Activated naive CD8-positive, alpha-beta T cell treated with anti-CD3 and anti-CD28 coated beads for 36 hours (primary cell): ENCODE results near the gene TMEM182. TPM values are rescaled to one million over a fixed set of nuclear protein-coding genes. Genes with fewer than 3 reads are reported as not detected.

Experiments
- DNase-seq: peaks from one replicate; pipeline ENCODE4 v3.0.0; 2021
- H3K27ac Mint-ChIP-seq: one replicate; pipeline ENCODE4 v1.8.0; 2022; ENCODE audit warnings: mild to moderate bottlenecking, moderate library complexity, mixed read lengths
- H3K27me3 Mint-ChIP-seq: one replicate; pipeline ENCODE4 v1.8.0; 2022; ENCODE audit warnings: mild to moderate bottlenecking, mixed read lengths
- H3K36me3 Mint-ChIP-seq: one replicate; pipeline ENCODE4 v1.8.0; 2021; ENCODE audit warnings: mild to moderate bottlenecking, mixed read lengths
- H3K4me1 Mint-ChIP-seq: one replicate; pipeline ENCODE4 v1.8.0; 2021; ENCODE audit warnings: mixed read lengths
- H3K4me3 Mint-ChIP-seq: one replicate; pipeline ENCODE4 v1.8.0; 2022; ENCODE audit warnings: mild to moderate bottlenecking, moderate library complexity, mixed read lengths
- H3K9me3 Mint-ChIP-seq: one replicate; pipeline ENCODE4 v1.8.0; 2022; ENCODE audit warnings: mixed read lengths
- total RNA-seq, 2 experiments: library from RNA; stranded (reverse); gene quantifications; one replicate each; pipeline ENCODE4 v1.2.3, GENCODE V29; 2021

TMEM182 gene
- total RNA-seq, 2 experiments from 2014 or later, result 4.4 to 4.5 TPM

DNA sequence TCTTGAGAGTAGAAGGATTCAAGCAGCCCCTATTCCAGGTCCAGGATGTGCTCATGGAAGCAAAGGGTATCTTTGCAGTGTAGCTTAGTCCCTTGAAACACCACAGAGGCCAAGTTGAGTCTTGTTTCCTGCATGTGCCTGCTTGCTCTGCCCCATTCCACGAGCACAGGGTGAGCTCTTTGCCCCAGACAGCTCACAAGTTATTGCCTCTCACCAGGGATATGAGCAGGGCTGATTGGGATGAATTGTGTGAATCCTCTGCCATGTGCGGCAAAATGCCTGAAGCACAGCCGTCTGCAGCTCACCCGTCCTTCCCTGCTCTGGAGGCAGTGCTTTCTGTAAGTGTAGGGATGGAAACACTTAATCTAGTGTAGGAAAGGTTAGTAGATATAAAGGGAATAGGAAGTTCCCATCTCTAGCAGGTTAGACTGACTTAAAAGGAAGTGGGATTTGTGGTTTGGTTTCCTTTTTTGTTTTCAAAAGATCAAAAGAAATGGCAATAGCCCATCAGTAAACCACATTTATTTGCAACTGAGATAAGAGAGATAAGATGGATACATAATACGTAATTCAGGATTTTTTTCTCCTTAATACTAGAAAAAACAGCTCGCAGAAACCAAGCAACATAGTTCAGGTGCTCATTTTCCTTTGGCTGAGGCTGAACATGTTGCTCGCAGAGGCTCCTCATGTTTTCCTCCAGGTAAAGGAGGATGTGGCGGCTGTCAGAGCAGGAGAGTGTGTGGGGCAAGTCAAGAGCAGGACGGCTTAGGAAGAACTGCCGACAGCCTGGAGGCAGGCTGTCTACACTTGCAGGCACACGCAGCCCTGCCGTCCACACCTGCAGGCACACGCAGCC is 41.4 kb downstream of the TMEM182 start:
- H3K36me3 Mint-ChIP-seq, result peaks cover 62% of the 10 kb centered on the region
- no peak overlapping the region for H3K4me3 Mint-ChIP-seq
- peaks cover 34% of the 10 kb centered on the region for H3K9me3 Mint-ChIP-seq
- DNase-seq, result no peak
- H3K27me3 Mint-ChIP-seq, result no peaks in the 10 kb centered on the region
- peaks cover 12% of the 10 kb centered on the region for H3K4me1 Mint-ChIP-seq
- H3K27ac Mint-ChIP-seq, result peak overlapping the region; percentile 26

- DNase-seq, result no peak
- Mint-ChIP-seq H3K27me3 (no peaks in the 10 kb centered on the region), H3K27ac (no peak overlapping the region), H3K9me3 (peaks cover 34% of the 10 kb centered on the region), H3K4me1 (peaks cover 12% of the 10 kb centered on the region), H3K36me3 (peaks cover 59% of the 10 kb centered on the region), H3K4me3 (no peak overlapping the region)
Observed at GRCh38 chr2:102803897-102804217, 42.0 kb downstream of the TMEM182 start.

DNA sequence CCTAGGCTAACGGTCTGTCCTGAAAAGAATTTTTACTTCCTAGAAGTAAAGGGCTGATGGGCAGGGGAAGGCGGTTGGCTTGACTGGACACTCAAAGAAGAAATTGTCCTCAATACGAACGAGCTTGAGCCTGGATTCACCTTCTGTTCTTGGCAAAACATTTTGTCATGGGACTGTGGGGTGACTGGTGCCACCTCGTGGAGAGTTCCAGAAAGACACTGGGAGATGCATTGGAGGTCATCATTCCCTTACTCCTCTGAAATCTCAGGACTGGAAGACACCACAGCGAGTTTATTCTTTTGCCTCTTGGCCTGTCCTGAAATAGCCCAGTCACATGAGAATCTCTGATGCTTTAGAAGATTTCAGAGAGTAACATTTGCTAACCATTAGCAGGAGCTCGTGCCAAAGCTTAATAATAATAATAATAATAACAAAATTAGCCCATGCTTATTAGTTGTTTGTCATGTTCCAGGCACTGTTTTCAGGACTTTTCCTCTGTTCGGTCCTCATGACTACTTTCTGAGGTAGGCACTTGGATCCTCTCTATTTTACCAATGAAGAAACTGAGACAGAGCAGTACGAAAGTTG is 44.5 kb downstream of the TMEM182 start:
- Mint-ChIP-seq H3K4me3 (no peak overlapping the region), H3K36me3 (peaks cover 34% of the 10 kb centered on the region), H3K27me3 (no peaks in the 10 kb centered on the region), H3K4me1 (peaks cover 12% of the 10 kb centered on the region), H3K9me3 (peaks cover 12% of the 10 kb centered on the region), H3K27ac (no peak overlapping the region)
- peak; percentile 11 for DNase-seq

DNA sequence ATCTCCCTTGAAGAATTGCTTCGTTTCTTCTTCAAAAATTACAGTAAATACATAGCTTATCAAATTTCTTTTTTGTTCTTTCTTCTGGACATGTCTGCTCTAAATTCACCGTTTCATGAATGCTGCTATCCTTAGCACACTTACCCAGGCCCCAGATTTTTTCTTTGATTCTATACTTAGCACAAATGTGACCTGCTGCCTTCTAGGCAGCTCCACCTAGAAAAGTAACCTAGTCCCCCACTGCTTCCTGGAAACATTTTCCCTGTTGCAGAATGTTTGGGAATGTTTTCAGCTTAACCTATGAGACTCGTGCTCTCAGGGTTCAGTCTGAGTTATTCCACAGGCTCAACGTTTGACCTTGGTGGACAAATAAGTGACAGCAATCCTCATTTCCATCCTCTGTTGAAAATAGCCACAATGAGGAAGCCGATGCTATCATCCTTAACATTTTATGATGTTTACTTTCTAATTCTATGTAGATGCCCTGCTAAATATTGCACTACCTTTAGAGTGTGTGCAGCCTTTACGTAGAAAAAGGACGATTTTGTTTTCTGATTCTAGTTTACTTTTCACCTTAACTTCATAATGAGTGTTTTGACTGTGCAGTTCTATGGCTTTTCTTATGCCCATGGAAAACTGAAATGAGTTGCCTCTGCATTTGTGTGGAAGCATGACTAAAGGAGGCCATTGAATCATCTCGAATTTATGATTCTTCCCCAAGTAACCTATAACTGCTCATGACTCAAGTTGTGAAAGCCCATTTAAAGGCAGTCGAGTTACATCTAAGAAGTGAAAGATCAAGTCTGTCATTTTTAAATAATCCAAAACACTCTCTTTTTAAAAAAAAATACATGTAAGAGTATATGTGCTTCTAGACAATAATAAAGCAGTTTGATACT is 47.7 kb downstream of the TMEM182 start:
- Mint-ChIP-seq H3K4me3 (no peak overlapping the region), H3K27ac (no peak overlapping the region)

GRCh38 chr2:102815285-102815684 is 53.5 kb downstream of the TMEM182 start:
- DNase-seq, result no peak
- no peak overlapping the region for H3K27ac Mint-ChIP-seq
- peaks cover 3% of the 10 kb centered on the region for H3K36me3 Mint-ChIP-seq
- H3K27me3 Mint-ChIP-seq, result no peaks in the 10 kb centered on the region
- no peaks in the 10 kb centered on the region for H3K4me1 Mint-ChIP-seq
- H3K4me3 Mint-ChIP-seq, result no peak overlapping the region
- H3K9me3 Mint-ChIP-seq, result no peaks in the 10 kb centered on the region

More for the DNA sequence above, 47.7 kb downstream of the TMEM182 start:
- no peak for DNase-seq
- H3K9me3 Mint-ChIP-seq, result no peaks in the 10 kb centered on the region
- H3K27me3 Mint-ChIP-seq, result no peaks in the 10 kb centered on the region
- peaks cover 7% of the 10 kb centered on the region for H3K36me3 Mint-ChIP-seq
- no peaks in the 10 kb centered on the region for H3K4me1 Mint-ChIP-seq

- no peak for DNase-seq
- Mint-ChIP-seq H3K27ac (no peak overlapping the region), H3K27me3 (no peaks in the 10 kb centered on the region), H3K36me3 (peaks cover 5% of the 10 kb centered on the region), H3K9me3 (no peaks in the 10 kb centered on the region), H3K4me3 (no peak overlapping the region), H3K4me1 (no peaks in the 10 kb centered on the region)
Observed at GRCh38 chr2:102826904-102827303, 65.1 kb downstream of the TMEM182 start.

DNA sequence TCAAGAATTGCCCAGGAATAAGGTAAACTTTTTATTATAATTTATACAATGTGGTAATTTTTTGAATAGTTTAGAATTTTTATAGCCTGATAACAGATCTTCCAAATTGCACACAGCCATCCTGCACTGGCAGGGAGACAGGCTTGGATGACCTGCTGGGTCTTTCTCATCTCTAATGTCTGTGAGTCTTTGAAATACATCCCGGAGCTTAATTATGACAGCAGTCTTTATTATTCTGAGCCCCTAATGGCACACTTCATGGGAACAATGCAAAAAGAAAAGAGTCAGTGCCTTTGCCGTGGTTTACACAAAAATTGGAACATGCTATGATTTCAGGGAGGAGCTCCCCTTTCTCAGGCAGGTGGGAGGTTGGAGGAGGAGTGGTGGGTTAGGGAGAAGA is 71.0 kb downstream of the TMEM182 start:
- Mint-ChIP-seq H3K36me3 (no peaks in the 10 kb centered on the region), H3K4me3 (no peak overlapping the region), H3K27ac (no peak overlapping the region), H3K9me3 (no peaks in the 10 kb centered on the region), H3K27me3 (no peaks in the 10 kb centered on the region), H3K4me1 (no peaks in the 10 kb centered on the region)
- DNase-seq, result no peak

DNA sequence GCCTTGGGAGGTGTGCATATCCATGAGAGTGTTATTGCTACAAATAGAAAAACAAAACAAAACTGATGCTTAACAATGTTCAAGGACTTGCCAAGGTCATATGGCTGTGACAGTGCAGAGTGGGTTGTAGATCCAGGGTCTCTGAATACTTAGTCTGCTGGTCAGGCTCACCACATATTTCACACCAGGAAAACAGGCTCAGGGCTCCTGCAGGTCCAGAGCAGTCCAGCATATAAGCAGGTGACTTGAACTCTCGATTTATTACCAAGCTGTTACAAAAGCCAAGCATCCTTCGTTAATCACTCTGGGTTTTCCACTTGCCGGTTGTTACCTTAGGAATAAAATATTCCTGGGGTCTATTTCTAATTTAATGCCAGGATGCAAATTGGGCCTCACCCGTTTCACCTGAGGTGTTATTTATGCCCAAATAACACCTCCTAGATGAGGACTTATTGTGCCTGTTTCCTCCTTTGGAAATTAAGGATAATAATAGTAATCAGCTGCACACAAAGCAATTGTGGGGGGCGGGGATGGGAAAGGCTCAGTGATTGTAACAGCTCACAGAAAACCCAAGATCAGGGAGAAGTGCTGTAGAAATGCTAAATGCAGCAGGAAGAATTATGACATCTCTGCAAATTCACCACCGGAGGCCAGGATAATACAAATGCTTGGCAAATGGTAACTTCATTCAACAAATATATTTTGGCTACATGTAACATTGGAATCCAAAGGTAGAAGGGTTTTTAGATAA is 72.9 kb downstream of the TMEM182 start:
- no peak for DNase-seq
- Mint-ChIP-seq H3K27me3 (no peaks in the 10 kb centered on the region), H3K4me3 (no peak overlapping the region), H3K36me3 (no peaks in the 10 kb centered on the region), H3K4me1 (no peaks in the 10 kb centered on the region), H3K9me3 (no peaks in the 10 kb centered on the region), H3K27ac (no peak overlapping the region)

GRCh38 chr2:102837626-102838198 is 75.9 kb downstream of the TMEM182 start:
- no peak overlapping the region for H3K27ac Mint-ChIP-seq
- H3K27me3 Mint-ChIP-seq, result no peaks in the 10 kb centered on the region
- DNase-seq, result no peak
- H3K9me3 Mint-ChIP-seq, result no peaks in the 10 kb centered on the region
- no peaks in the 10 kb centered on the region for H3K36me3 Mint-ChIP-seq
- peaks cover 2% of the 10 kb centered on the region for H3K4me1 Mint-ChIP-seq
- H3K4me3 Mint-ChIP-seq, result no peak overlapping the region

- Mint-ChIP-seq H3K27me3 (no peaks in the 10 kb centered on the region), H3K4me3 (no peak overlapping the region), H3K27ac (no peak overlapping the region), H3K36me3 (no peaks in the 10 kb centered on the region), H3K4me1 (peaks cover 2% of the 10 kb centered on the region), H3K9me3 (no peaks in the 10 kb centered on the region)
- no peak for DNase-seq
Observed at GRCh38 chr2:102839668-102840388, 78.0 kb downstream of the TMEM182 start.

- Mint-ChIP-seq H3K4me1 (peaks cover 2% of the 10 kb centered on the region), H3K9me3 (no peaks in the 10 kb centered on the region), H3K27me3 (no peaks in the 10 kb centered on the region), H3K27ac (no peak overlapping the region), H3K4me3 (no peak overlapping the region), H3K36me3 (no peaks in the 10 kb centered on the region)
- DNase-seq, result peak; percentile 12
Observed at GRCh38 chr2:102841107-102841840, 79.4 kb downstream of the TMEM182 start.

- Mint-ChIP-seq H3K4me3 (no peak overlapping the region), H3K27ac (no peak overlapping the region), H3K36me3 (peaks cover 2% of the 10 kb centered on the region), H3K9me3 (no peaks in the 10 kb centered on the region), H3K4me1 (peaks cover 2% of the 10 kb centered on the region), H3K27me3 (peaks cover 11% of the 10 kb centered on the region)
- no peak for DNase-seq
Observed at GRCh38 chr2:102843764-102844443, 82.1 kb downstream of the TMEM182 start.

DNA sequence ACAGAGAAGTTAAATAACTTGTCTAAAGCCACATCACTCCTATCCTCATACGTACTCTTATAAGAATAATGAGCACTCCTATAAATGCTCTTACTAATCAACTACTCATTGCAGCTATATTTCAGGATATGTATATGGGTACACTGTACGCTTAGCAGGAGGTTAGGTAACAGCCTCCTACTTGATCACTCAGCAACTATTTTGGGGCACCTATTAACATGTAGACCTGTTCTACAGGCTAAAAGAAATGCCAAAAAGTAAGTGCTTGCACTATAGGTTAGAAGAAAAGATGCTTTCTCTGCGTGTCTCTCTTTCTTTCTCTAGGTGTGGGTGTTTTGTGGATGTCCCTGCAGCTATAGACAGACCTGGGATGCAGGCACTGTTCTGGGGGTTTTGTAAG is 83.1 kb downstream of the TMEM182 start:
- no peak overlapping the region for H3K4me3 Mint-ChIP-seq
- no peaks in the 10 kb centered on the region for H3K9me3 Mint-ChIP-seq
- peaks cover 3% of the 10 kb centered on the region for H3K36me3 Mint-ChIP-seq
- H3K27me3 Mint-ChIP-seq, result peaks cover 12% of the 10 kb centered on the region
- peaks cover 2% of the 10 kb centered on the region for H3K4me1 Mint-ChIP-seq
- no peak overlapping the region for H3K27ac Mint-ChIP-seq
- DNase-seq, result no peak
